ENCODE results near the gene ELAVL3. TPM values are rescaled to one million over a fixed set of nuclear protein-coding genes. Genes with fewer than 3 reads are reported as not detected.
A peak's percentile ranks its signal among the peaks of the same experiment; 100 is the strongest.
"Not testable (repeated sequence)": the region's sequence is repeated elsewhere in the genome, so short reads cannot be mapped to it uniquely, and the experiment has no call there.

ELAVL3 gene
- total RNA-seq, 1 donor from 2014 or later: not detected

DNA sequence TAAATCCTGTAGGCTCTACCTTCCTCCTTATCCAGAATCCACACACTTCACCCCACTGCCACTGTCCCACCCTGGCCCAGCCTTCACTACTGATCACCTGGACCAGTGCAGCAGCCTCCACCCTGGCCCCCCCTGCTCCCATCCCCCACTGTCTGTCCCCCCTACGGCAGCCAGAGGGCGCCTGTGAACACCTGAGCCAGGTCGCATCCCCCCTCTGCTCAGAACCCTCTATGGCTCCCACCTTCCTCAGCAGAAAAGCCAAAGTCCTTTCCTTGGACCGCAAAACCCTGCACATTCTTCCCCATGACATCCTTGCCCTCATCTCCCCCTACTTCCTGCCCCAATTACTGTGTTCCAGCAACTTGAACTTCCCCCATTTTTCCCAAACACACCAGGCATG lies 20.6 kb downstream of the ELAVL3 start:
- peak in 1 of 2 donors; percentile 21 for DNase-seq (ENCODE audit: low read depth in 2 of 2)

DNA sequence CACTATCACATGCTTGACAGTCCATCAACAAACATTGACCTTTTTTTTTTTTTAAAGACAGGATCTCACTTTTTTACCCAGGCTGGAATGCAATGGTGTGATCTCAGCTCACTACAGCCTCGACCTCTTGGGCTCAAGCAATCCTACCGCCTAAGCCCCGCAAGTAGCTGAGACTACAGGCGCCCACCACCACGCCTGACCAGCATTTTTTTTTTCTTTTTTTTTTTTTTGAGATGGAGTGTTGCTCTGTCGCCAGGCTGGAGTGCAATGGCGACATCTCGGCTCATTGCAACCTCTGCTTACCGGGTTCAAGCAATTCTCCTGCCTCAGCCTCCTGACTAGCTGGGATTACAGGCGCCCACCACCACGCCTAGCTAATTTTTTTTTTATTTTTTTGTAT lies 21.9 kb downstream of the ELAVL3 start:
- DNase-seq (ENCODE audit: low read depth in 2 of 2): not testable (repeated sequence)

DNA sequence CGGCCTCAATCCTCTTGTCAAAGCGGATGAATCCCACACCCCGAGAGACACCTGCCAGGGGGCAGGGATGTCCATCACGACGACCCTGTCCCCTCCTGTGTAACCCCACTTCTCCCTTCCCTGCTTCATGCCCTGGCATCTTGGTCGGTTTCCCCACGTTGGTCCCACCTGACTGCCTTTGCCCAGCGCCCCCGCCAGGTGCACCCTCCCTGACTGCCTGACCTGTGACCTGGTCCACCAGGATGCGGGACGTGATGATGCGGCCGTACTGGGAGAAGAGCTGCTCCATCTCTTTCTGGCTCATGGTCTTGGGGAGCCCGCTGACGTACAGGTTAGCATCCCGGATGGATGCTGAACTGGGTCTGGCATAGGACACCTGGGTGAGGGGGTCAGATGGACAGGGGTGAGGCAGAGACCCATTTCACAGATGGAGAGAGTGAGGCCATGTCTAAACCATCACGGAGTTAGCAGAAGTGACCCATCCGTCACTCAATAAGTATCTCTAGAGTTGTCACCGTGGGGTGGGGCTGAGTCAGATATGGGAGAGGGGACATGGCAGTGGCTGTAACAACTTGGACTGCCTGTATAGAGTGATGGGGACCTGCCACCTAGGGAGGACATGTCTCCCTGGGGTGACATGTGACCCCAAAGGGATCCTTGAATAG lies 22.5 kb downstream of the ELAVL3 start:
- no peak for DNase-seq (ENCODE audit: low read depth in 2 of 2)

DNA sequence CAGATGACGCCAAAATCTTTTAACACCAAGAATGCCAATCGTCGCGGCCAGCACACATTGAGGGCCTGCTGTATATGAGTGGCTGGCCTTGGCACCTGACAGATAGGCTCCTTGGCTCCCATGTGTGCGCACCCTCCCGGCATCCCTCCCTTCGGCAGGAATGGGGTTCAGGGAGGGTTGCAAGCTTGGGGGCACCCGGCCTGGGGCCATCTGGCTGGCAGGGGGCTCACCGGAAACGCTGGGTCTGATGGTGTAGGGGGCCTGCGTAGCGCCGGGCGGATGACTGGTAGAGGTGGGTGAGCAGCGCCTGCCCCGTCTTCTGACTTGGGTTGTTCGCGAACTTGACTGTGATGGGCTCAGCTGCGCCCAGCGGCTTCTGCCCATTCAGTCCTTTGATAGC lies 23.0 kb downstream of the ELAVL3 start:
- no peak for DNase-seq (ENCODE audit: low read depth in 2 of 2)

DNA sequence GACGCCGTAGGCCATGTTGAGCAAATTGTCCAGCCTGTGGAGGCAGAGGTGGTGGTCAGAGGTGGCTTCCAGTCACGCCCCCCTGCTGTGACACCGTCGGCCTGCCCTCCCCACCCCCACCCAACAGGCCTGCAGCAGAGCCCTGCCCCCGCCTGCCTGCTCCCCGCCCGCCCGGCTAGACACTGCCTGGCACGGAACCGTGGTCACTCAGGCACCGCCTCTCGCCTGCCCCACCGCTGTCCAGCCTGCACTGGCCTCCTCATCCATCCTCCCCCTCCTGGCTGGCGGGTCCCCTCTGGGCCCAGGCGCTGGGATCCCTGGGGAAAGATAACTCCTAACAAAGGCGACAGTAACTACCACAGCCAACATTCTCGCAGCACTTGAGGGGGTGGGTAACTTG lies 23.7 kb downstream of the ELAVL3 start:
- no peak for DNase-seq (ENCODE audit: low read depth in 2 of 2)

DNA sequence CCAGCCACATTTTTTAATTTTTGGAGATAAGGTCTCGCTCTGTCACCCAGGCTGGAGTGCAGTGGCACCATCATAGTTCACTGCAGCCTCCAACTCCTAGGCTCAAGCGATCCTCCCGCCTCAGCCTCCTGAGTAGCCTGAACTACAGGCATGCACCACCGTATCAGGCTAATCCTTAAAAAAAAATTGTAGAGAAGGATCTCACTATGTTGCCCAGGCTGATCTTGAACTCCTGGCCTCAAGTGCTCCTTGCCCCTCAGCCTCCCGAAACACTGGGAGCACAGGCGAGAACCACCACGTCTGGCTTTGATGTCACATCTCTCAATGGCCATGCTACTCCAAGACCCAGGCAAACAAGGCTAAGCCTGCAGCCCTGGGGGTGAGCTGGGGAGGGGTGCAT lies 24.2 kb downstream of the ELAVL3 start:
- DNase-seq (ENCODE audit: low read depth in 2 of 2): no peak

DNA sequence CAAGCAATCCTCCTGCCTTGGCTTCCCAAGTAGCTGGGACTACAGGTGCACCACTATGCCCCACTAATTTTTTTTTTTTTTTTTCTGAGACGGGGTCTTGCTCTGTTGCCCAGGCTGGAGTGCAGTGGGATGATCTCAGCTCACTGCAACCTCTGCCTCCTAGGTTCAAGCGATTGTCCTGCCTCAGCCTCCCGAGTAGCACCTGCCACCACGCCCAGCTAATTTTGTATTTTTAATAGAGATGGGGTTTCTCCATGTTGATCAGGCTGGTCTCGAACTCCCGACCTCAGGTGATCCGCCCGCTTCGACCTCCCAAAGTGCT lies 25.7 kb downstream of the ELAVL3 start:
- DNase-seq (ENCODE audit: low read depth in 2 of 2): not testable (repeated sequence)

DNA sequence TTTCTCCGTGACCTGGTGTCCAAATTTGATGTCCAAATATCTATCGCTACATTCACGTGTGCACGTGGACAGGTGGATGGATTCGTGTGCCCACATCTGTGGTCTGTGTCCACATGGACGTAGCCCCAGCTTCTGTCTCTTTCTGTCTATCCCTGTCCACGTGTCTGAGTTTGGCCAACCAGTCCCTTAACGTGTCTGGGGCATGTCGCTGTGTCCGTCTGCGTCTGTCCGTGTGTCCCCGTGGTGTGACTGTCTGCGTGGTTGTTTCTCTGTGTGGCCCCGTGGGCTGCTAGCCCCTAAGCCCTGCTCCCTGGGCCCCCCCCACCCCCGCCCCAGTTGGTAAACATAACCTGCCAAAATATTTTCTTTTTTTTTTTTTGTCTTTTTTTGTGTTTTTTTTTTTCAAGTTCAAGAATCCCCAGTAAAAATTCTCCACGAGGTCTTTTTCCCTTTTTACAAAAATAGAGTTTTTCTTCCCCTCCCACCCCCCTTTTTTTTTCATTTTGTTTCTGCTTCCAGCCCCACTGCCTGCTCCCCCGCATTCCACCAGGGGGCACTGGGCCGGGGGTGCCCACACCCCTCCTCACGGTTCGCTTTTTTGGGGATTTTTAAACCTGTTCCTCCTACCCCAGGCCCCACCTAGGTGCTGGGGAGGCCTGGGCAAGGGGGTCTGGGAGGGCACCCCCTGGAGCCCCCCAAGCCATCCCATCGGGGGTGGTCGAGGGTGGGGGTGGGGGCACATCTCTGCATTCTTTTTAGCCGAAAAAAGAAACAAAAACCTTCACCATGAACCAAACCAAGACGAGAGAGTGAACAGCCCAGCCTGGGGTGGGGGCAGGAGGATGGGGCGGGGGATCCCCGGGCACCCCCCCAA lies 27.1 kb downstream of the ELAVL3 start:
- DNase-seq (ENCODE audit: low read depth in 2 of 2): no peak

DNA sequence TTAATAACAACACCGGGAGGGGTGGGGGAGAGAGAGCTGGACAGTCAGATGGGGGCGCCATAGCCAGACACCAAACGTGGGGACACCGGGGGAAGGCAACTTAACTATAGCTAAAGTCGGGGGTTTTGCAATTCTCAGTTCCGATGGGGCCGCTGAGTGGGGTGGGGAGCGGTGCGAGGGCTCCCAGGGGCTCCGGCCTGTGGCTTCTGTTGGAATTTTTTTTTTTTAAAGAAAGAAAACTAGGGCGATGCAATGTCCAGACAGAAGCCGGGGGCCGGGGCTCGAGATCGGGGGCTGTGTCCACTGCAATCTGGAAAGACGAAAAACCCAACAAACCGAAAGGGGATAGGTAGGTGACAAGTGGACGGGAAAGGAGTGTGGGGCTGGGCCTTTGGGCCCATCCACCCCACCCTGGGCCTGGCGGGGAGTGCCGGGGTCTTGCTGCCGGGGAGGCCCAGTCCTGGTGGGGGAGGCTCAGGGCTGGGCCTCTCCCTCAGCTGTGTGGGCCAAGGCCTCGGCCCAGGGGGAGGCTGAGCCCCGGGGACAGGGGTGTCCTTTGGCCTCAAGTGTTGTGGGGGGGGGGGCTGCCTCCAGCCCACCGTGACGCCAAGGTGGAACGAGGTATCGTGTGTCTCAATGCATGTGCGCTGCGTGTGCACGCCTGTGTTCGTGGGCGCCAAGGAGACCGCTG lies 28.1 kb downstream of the ELAVL3 start:
- no peak for DNase-seq (ENCODE audit: low read depth in 2 of 2)

DNA sequence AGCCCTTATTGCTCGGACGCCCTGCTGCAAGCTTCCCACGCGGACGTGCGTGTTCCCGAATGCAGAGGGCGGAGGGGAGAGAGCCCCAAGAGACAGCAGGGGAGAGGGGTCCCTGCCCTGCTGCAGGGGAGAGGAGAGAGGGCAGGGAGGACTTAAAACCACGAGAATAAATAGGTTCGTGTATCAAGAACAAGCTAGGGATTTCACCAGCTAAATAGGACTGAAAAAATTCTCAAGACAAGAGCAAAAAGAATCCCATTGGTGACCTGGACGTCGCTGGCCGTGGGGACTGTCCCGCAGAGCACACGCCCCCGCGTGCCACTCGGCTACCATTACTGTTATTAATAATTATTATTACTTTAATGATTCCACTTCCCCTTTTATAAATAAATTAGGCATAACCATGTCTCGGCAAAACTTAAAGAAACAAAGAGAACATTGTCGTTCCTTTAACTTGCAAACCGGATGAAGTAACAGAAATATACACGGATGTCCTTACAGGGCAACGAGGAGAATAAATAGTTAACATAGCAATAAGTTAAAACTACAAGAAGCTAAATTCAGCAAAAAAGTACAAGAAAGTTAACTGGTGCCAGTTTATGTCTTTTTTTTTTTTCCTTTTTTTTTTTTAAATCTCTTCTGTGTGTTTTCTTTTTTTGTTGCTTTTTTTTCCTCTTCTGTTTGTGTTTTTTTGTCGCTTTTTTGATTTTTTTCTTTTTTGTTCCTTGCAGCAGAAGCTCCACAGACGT lies 28.8 kb downstream of the ELAVL3 start:
- DNase-seq (ENCODE audit: low read depth in 2 of 2): no peak

DNA sequence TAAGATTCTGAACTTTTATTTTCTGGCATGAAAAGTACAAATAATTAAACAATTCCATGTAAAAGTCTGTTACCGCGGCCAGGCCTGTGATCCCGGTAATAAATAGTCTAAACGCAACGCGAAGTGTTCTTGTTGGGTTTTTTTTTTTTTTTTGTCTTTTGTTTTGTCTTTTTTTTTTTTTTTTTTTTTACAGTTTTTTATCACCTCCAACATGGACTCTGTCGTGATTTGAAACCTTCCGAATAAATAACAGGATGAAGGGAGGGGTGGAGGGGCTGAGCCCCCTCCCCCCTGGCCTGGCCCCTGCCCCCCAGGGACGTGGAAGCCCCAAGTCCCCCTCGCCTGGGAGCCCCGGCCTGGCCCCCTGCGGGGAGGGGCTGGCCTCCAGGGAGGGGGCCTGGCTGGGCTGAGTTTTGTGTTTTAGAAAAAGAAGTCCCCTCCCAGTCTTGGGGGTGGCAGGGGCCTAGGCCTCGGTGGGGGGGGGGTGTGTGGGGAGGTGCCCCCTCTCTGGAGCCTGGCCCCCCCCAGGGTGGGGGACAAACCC lies 29.4 kb downstream of the ELAVL3 start:
- no peak for DNase-seq (ENCODE audit: low read depth in 2 of 2)

DNA sequence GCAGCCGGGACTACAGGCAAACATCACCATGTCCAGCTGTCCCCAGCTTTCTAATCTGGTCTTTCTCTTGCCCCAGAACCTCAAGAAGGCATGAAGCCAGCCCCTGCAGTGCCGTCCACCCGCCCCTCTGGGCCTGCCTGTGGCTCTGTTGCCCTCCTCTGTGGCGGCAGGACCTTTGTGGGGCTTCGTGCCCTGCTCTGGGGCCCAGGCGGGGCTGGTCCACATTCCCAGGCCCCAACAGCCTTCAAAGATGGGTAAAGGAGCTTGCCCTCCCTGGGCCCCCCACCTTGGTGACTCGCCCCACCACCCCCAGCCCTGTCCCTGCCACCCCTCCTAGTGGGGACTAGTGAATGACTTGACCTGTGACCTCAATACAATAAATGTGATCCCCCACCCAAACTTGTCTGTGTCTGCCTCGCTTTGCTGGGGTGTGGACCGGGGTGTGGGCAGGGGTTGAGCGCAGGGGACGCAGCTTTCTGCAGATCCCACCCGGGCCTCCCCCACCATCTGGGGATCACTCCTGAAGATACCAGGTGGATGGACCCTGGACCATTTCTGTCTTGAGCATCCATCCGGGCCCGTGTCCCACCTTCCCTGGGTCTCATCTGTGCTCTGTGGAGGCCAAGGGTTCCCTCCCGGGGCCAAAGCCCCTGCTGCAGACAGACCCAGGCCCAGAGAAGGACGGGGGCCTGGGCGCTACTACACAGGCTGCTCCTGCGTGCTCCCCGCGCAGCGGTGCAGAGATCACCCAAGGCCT lies 30.1 kb downstream of the ELAVL3 start:
- no peak for DNase-seq (ENCODE audit: low read depth in 2 of 2)

DNA sequence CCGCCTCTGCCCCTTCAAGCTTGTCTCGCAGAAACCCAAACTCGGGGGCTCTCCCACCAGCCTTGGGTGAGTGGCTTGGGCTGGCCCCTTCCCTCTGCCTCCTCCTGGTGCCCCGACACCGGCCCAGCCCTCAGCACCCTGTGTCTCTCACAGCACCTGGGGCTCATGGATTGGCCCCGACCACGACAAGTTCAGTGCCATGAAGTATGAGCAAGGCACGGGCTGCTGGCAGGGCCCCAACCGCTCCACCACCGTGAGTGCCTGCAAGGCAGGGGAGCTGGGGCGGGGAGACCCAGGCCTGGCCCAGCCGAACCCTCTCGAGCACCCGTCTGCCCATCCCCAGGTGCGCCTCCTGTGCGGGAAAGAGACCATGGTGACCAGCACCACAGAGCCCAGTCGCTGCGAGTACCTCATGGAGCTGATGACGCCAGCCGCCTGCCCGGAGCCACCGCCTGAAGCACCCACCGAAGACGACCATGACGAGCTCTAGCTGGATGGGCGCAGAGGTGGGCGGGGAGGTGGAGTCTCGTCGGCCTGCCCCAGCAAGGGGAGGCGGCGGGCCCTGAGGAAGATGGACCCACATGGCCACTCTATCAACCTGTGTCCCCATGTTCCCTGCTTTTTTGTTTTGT lies 31.8 kb downstream of the ELAVL3 start:
- DNase-seq (ENCODE audit: low read depth in 2 of 2): no peak

DNA sequence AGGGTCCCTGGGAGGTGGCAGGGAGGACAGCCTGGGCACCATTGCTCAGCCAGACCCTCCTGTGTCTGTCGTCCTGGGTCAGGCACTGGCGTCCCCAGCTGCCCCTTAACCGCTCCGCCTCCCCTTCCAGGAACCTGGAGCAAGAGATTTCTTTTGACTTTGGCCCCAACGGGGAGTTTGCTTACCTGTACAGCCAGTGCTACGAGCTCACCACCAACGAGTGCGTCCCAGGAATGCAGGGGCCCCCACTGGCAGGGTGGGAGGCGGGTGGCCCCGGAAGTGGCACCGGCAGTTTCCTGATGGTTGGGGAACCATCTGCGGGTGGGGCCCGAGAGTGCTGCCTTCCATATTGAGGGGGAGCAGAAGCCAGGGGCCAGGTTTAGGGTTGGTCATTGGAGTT lies 32.4 kb downstream of the ELAVL3 start:
- DNase-seq (ENCODE audit: low read depth in 2 of 2): no peak

DNA sequence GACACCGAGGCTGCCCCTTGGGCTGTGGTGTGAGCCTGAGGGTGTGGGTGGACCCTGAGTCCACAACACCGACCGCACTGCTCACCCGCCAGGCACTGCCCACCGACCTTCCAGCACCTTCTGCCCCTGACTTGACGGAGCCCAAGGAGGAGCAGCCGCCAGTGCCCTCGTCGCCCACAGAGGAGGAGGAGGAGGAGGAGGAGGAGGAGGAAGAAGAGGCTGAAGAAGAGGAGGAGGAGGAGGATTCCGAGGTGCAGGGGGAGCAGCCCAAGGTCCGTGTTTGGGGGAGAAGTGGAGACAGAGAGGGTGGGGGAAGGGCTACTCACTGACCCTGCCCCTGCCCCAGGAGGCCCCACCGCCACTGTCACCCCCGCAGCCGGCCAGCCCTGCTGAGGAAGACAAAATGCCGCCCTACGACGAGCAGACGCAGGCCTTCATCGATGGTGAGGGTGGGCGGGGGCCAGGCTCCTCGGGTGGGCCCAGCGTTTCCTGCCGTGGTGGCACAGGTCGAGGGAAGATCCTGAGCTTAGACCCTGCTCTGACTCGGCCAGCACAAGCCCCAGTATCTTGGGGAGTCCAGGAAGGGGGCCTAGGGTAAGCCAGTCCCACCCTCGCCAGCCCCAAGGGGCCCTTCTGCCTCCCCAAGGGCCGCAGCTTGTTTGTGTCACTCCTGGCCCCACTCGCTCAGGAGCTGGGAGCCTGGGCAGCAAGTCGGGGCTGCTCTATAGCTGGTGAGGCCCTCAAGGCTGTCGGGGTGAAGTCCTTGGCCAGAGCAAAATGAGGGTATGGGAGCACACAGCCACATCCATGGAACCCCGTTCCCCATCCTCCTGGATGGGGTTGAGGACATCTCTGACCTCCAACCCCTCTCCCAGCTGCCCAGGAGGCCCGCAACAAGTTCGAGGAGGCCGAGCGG lies 33.2 kb downstream of the ELAVL3 start:
- no peak for DNase-seq (ENCODE audit: low read depth in 2 of 2)

DNA sequence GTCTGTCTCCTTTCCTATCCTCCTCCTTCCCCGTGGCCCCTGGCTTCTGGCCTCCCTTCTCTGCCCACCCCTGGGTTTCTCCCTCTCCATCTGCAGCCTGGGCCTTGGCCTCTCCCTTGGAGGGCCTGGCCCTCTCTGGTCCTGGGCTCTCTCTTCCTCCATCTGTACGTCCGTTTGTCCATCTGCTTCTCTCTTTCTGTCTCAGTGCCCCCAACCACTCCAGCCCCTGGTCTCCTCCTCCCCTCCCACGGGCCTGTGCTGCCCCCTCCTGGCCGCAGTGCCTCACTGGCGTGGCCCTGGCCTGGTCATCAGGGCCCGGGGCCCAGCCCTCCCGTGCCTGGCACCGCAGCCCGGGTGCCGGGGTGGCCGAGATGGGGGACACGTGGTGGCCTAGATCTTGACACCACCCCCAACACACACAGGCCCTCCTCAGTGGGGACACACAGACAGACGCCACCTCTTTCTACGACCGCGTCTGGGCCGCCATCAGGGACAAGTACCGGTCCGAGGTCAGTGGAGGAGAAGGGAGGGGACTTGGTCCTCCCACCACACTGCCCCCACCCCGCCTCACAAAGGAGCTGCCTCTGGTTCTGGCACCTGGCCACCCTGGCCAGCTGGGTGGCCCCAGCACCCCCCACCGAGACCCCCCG lies 34.1 kb downstream of the ELAVL3 start:
- DNase-seq (ENCODE audit: low read depth in 2 of 2): peak; percentile 40 to 65

DNA sequence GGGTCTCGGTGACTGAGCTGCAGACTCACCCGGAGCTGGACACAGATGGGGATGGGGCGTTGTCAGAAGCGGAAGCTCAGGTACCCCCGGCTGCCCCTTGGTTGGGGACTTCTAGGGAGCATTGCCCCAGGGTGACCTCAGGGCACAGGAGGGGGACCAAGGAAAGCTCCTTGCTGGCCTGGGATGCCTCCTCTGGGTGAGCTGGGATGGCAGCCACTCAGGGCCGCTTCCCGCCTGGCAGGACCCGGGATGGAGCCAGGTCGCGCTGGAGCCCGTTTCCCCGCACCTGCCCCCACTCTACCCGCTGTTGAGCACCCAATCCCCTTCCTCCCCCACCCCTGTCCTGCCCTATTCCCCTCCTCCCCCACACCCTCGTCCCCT lies 34.6 kb downstream of the ELAVL3 start:
- DNase-seq (ENCODE audit: low read depth in 2 of 2): no peak

DNA sequence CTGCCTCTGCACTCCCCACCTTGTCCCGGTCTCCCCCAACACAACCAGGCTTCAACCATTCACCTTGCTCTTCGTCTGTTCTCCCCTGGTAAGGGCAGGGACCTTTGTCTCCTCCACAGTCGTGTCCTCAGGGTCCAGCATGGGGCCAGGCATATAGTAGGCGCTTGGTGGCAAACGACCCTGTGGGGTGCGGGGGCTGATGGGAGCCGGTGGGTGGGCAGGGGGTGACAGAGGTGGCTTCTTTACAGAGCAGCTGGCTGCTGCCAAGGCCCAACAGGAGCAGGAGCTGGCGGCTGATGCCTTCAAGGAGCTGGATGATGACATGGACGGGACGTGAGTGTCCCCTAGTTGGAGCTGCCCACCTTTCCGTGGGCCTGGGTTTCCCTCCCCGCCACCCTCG lies 35.7 kb downstream of the ELAVL3 start:
- no peak for DNase-seq (ENCODE audit: low read depth in 2 of 2)

DNA sequence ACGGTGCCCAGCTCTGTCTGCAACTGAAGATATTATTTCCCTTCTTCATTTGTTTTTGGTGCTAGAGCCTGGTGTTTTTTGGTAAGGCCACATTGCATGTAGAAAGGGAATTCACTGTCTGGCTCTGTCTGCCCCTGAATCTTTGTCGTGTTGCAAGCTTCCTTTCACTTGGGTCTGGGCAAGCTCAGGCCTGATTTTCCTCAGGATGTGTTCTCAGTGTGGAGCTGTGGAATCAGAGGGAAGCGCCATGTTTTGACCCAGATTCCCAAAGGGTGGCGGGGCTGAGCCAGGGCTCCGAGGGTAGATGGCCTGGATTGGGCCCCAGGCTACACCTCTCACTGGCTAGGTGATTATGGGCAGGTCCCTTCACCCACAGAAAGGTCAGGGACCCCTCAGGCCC lies 36.8 kb downstream of the ELAVL3 start:
- no peak for DNase-seq (ENCODE audit: low read depth in 2 of 2)
